Measurements from ENCODE around the gene MICAL3. TPM values are rescaled to one million over a fixed set of nuclear protein-coding genes. Genes with fewer than 3 reads are reported as not detected.
A peak's percentile ranks its signal among the peaks of the same experiment; 100 is the strongest.

The MICAL3 gene
- polyA plus RNA-seq, 5 donors: 40.9 to 64.0 (median 52.8) TPM

DNA sequence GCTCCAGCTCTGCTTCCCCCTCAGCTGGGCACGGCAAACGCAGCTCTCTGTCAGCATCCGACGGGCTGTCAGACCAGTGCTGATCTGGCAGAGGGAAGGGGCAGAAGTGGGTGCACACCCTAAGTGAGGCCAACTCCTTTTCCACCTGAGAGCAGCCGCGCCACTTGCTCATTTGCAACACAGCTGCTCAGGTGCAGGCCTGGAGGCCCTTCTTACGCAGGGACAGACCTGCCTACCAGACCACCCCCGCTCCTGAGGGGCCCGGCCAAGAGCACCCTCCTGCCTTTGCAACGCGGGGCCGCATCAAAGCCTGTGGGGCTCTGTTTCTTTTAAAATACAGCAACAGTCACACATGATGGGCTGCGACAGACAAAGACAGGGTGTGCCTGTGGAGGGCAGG is 202.3 kb downstream of the MICAL3 start:
- no peak for DNase-seq

DNA sequence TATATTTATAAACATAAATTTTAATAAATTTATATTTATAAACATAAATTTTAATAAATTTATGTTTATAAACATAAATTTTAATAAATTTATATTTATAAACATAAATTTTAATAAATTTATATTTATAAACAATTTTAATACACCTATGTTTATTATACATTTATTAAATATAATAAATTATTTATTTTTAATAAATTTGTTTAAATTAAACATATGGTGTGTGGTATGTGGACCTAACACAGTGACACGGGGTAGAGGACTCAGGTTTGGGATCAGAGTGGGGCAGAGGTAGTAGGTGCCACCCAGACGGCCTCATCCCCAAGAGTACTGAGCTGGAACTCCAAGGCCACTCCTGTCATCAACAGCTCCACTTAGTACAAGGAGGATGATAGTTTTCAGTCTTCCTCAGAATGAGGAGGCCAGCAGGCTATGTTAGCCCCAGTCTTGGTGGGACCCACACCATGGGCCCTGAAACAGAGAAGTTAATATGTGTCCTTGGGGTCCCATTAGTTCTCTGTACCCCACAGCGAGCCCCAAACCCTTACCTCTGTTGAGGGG is 203.4 kb downstream of the MICAL3 start:
- no peak for DNase-seq

DNA sequence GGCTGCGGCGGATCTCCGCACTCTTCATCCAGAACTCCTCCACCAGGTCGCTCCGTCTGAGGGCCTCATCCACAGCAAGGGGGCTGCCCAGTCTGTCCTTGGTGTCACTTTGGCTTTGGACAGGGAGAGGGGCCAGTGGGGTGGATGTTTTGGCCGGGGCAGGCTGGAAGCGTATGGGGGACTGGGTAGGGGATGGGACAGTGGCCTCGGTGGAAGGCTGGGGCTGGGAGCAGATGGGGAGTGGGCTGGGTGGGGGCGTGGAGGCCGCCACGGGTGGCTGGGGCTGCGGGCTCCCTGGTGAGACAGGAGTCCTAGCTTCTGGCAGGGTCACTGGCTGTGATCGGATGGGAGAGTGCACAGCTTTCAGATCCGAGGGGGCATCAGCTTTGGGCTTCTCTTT is 205.7 kb downstream of the MICAL3 start:
- DNase-seq: no peak

DNA sequence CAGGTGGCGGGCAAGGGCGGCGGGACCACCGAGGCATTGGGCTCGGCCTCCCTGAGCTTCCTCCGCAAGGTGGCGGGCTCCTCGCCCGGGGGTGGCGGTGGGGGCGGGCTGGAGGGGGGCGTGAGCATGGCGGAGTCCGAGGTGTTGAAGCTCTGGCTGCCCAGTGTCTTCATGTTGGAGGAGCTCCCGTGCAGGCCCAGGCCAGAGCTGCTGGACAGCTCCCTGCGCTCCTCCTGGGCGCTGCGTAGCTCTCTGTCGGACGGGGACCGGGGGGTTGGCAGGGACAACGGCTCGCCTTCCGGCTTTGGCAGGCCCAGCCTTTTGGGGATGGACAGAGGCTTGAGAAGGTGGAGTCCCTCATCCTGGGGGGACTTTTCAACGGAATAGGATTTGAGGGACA is 206.2 kb downstream of the MICAL3 start:
- DNase-seq: no peak

DNA sequence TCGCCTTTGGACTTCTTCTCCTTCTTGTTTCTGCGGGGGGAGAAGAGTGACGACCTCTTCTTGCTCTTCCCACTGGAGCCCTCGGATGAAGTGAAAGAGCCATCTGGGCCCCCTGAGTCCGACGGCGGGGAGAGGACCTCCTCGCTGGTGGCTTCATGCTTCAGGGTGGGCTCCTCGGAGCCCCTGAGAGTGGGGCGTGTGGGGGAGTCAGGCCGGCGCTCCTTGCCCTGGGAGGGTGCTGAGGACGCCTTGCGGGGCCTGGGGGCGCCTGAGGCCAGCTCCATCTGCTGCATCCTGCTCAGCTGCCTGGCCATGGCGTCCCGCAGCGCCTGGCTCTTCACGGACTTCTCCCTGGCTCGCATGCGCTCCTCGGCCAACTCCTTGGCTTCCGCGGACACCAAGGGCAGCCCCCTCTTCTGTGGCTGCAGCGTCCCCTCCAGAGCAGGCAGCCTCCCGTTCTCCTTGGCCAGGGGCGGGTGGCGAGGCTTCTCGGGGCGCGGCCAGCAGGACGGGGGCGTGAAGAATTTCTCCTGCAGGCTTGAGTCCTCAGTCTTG is 206.8 kb downstream of the MICAL3 start:
- no peak for DNase-seq

DNA sequence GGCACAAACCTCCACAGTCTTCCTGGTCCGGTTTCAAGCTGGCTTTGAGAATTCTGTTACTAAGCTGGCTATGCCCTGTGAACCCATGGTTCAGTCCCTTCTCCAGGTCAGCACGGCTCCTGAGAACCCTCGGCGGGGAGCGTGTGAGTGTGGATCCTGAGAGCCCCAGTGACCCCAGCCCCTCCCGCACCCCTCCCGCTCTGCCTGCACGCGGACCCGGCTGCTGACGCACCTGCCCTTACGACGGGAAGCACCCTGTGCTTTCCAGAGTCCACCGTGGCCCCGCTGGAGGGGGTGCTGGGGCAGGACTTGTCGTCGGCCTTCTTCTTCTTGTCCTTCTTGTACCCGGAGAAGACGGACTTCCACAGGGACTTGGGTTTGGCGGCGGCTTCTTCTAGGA is 207.3 kb downstream of the MICAL3 start:
- no peak for DNase-seq

DNA sequence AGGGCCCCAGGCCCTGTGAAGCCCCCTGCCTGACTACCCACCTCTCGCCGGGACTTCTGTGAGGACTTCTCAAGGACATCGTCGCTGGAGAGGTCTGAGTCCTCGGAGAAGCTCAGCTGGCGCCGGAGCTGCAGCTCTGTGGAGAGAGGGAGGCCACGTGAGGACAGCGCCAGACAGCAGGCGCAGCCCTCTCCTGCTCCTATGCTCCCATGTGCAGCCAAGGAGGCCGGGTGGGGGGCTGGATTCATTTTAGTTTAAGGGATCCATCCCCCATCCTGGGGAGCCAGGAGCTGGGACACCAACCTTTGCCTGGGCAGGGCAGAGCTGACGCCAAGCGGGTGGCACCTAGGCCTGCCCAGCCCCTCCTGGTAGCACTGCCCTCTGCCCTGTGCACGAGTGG is 207.7 kb downstream of the MICAL3 start:
- DNase-seq: no peak

DNA sequence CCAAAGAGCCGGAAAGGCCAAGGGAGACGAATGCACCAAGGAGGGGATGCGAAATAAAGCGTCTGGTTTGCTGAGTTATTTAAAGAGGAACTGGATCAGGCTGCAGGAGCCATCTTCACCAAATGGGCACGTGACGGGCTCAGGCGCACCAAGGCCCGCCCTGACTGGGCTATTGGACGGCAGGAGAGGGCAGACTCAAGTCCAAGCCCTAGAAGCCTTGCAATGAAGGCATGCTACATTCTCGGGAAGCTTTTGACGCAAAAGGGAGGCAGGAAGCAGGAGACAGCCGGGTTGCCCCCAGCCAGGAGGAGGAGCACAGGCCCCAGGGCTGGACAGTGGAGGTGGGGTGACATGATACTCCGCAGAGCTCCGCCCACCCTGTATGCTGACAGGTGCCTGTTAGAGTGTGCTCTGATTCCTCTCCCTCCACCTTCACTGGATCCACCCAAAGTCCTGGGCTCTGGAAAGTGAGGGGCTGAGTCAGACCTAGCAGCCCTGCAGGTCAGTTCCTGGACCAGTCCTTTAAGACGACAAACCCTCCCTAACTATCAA is 208.6 kb downstream of the MICAL3 start:
- DNase-seq: no peak

DNA sequence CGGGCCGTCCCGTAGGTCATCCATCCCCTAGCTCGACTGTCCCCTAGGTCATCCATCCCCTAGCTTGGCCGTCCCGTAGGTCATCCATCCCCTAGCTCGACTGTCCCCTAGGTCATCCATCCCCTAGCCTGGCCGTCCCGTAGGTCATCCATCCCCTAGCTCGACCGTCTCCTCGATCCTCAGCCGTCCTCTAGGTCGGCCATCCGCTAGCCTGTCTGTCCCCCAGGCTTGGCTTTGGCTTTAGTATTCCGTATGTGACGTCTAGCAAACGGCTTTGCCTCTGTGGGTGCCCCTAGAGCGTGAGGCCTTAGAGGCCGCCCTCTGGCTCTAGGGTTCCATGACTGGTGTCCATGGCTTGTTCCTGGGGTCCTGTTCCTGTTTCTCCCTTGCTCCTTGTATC is 209.5 kb downstream of the MICAL3 start:
- DNase-seq: no peak

DNA sequence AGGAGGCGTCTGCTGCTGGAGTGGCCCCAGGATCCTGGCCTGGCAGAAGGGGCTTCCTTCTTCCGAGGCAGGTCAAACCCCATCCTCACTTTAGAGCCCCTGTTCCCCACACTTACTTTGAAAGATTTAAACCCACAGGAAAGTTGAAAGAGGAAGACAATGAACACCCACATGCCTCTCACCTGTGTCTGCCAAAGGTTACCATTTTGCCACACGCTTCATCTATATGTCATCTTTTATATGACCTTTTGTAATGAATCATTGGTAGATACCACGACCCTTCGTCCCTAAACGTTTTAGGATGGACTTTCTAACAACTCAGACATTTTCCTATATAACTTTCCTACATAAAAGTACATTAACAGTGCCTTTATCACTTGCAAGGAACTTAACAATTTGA is 210.3 kb downstream of the MICAL3 start:
- no peak for DNase-seq

DNA sequence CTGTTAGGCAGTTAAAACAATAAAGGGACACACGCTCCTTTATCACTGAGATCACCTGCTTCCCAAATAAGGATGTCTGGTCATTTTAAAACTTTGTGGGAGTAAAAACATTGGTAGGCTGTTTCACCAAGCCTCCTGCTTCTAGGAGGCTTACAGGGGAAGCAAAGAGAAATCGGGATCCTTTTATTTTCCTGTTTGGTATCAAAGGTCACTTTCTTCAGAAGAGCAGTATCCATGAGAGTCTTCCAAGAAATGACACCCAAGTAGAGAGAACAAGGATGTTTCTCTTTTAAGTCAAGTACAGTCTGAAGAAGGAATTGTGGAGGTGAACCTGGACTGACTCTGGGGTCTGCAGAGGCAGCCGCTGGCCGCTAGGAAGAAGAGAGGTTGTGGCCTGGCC is 213.2 kb downstream of the MICAL3 start:
- DNase-seq: no peak

DNA sequence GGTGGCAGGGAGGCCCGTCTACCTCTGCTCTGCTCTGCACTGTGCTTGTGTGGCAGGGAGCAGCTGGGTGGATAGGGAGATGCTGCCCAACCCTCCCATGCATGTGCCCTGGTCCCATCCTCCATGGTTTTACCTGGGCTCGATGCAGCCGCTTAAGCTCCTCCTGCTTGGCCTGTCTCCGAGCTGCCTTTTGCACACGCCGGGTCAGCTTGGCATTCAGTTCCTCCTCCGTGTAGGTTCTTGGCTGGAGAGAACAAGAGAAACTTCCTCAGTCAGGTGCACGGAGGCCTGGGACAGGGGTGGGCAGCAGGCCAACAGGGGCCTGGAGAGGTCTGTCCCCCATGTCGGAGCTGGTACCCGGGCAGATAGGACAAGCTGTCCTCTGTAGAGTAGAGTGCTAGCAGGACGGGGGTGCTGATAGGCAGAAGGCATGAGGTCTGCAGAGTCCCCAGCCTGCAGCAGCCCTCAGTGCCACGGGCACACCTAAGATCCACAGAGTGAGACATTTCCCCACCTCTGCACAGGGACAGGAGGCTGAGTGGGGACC is 213.7 kb downstream of the MICAL3 start:
- DNase-seq: no peak

DNA sequence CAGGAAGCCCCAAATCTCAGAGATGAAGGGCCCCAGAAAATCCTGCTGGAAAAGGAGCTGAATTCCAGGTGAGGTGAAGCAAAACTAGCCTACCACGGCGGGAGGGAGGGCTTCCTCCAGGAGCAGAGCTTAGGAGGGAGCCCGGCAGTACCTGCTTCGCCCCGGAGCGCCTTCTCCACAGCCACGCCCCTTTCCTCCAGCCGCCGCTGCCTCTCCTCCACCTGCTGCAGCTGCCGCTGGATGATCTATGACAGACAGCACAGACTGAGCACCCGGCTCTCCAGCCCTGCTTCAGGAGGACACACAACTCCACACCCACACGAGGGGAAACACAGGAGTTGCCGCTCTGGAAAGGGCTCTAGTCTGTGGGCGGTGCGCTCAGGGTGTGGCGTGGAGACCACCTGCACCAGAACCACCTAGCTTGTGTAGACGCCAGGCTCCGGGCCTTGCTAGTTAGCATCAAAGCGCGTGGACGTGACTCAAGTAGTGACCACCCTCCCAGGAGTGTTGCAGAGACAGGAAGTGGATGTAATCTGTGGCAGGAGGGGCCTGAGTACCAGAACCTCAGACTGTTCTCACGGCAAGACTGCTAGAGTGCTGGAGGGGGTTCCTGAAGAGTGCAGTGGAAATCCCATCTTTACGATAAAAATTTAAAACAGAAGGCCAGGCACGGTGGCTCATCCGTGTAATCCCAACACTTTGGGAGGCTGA is 215.5 kb downstream of the MICAL3 start:
- no peak for DNase-seq

DNA sequence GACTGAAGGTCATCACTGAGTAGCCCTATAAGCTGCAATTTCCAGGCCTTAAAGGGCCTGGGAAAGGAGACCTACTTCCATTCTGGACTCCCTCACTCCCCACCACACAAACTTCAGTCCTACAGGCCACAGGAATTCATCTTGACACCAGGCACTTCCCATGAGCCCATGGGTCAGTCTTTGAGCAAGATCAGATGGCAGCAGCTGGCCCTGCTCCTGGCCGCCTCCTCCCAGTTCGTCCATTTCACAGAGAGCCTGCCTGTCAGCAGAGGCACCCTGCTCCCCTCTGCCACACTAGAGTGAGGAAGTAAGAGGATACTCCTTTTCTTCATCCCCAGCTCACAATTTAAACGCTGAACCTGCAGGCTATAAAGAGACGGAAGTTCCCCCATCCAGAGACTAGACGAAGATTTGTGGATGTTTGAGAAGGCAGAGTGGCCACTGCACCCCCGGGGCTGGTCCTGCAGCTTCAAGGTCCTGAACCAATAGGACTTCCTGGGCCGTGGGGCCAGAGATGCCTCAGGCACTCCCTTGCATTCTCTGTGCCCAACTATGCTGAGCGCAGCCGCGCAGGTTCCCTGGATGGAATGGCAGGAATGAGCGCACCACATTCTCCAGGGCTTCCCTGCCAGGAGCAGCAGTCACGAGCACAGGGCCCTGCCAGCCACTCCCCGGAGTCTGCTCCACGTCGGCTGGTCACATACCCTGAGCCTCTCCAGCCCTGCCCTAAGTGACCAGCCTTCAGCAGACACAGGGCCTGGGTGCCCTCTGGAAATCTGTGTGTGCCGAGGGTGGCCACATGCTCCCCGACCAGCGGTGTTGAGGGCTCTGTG is 216.6 kb downstream of the MICAL3 start:
- peak in 1 of 2 donors; percentile 35 for DNase-seq

DNA sequence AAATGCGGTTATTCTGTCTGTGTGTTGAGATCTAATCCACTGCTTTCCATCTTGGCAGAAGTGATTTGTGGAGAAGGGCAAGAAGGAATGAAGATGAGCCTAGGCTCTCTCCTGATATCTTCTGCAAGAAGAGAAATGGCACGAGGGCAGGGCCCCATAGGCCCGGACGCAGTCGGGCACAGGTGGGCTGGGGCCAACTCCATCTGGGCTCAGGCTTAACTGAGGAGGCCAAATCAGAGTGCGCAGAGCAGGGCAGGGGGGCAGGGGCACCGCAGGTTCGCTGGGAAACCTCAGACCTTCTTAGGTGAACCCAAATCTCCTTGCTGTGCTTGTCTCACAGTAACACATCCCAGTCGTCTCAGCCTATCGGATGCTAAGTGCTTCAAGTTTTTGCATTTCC is 217.3 kb downstream of the MICAL3 start:
- no peak for DNase-seq

DNA sequence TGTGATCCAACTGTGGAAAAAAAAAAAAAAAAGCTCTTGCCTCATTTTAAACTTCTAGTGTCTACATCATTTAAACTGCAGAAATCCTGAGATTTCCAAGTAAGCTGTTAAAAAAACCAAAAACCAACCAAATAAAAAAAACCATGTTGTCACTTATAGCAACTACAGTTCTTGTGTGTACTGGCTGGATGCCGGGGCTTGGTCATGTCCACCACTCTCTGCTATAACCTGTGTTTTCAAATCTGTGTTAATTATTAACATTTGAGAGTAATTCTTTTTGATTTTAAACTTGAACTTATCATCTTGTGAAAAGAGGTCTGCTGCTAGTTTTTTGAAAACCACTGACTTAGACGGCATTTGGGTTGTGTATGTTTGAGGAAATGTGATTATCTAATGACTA is 217.9 kb downstream of the MICAL3 start:
- peak in 1 of 2 donors; percentile 29 for DNase-seq

DNA sequence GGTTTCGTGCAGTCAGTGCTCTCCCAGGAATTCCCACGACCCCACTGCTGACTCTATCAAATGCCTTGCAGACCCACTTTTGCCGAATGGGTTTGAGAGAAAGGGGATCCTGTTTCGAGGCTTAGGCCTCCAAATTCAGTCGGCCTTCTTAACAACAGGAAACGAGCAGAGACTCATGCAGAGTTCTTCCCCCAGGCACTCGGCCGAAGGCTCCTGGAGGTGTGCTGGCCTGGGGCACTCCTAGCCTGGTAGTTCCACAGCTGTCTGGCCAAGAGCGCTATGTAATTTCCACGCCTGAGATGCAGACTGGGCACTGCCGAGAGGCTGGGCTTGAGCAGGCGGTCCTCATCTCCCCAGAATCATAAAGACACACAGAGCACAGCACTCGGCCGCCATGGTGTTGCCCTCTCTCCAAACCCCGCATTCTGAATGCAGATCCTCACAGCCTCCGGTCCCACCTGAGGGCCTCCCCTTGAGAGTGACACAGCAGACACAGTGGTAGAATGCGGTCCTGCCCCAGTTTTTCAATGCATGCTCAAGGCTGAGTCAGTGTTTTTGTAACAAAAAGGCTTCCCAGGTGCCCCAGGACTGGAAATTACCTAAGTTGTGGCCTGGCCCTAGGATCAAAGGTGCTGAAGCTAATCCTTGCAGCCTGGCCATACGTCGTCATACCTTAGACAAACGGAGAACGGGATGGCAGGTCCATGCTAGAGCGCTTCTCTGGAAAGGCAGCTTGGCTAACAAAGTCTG is 219.9 kb downstream of the MICAL3 start:
- no peak for DNase-seq

DNA sequence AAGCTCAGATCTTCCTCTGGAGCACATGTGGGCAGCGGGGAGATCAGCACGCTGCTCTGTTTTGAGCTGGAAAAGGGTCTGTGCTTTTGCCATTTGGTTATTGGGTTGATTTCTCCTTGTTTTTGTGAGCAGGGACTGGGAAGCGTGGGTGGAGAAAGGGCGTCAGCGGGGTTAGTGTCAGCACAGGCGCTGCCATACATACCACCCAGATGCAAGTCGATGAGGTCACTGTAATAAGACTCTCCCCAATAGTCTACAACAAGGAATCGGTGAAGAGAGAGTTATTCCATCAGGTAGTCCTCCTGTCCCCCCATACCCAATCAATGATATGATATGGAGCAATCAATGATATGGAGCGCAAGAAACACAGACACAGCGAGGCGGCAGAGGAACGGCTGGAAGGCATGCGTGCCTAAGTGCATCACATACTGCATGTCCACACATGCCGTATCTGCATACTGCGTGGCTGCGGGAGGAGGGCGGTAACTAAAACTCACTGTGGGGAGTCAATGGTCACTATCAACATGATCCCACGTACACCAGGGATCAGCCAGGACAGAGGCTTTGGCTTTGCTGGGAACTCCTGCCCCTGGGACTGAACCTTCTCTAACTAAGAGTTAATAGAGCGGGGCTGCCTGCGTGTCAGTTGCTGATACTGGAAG is 220.6 kb downstream of the MICAL3 start:
- DNase-seq: no peak

DNA sequence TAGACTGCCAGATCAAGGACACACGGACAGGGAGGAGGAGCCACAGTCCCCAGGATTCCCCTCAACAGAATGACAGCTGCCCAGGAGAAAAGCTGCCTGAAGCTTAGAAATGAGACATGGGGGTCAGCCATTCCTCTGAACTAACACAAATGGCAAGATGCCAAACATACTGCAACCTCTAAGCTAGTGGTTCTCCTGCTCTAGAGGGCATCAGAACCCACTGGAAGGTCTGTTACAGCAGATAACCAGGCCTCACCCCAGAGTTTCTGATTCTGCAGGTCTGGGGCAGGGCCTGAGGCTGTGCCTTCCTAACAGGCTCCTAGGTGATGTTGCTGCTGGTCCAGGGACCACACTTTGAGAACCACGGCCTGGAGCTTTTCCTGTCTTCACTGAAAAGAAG is 221.5 kb downstream of the MICAL3 start:
- no peak for DNase-seq

DNA sequence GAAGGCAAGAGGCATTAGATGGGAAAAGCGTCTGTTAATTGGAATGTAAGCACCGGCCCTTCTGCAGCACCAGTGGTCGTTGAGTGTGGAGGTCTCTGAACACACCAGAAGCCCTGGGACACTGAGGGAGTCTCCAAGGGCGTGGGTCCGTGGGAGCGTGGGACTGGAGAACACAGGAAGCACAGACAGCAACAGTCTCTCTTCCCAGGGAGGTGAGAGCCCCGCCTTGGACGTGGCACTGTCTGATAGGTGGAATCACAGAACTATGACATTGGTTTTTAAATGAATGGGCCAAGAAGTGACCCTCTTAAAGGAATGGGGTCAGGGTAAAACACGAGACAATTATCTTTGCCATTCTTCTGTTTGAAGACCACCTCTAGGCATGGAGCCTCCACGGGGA is 221.9 kb downstream of the MICAL3 start:
- DNase-seq: no peak

Data from right lung (tissue), 5 donors.